ENCODE data around the gene ANKRD40. TPM values are rescaled to one million over a fixed set of nuclear protein-coding genes. Genes with fewer than 3 reads are reported as not detected.

Gene ANKRD40
- total RNA-seq, 1 experiment from 2014 or later = 45.3 TPM

GRCh38 chr17:50710650-50711049 is 2.9 kb upstream of the ANKRD40 start:
- DNase-seq (ENCODE audit: low spot score) (no peak), ATAC-seq (no peak)
- peaks cover 29% of the 10 kb centered on the region for H3K4me1 Mint-ChIP-seq
- H3K27me3 Mint-ChIP-seq (ENCODE audit: low read depth) = no peaks in the 10 kb centered on the region
- ChIA-PET CTCF (no interaction called here), POLR2A (no interaction called here)
- peak overlapping the region; percentile 82; the same call in 1 of the 2 replicates for H3K27ac Mint-ChIP-seq
- H3K9me3 Mint-ChIP-seq = no peaks in the 10 kb centered on the region
- H3K36me3 Mint-ChIP-seq = no peaks in the 10 kb centered on the region
- TF ChIP-seq E2F5 (CRISPR knock-in tag; IDR thresholded peaks at IDR 0.05) = no peak
- TF ChIP-seq ZNF425 (CRISPR knock-in tag; conservative IDR thresholded peaks at IDR 0.05) = no peak
- TF ChIP-seq ZBTB21 (CRISPR knock-in tag; IDR thresholded peaks at IDR 0.05; ENCODE audit: borderline replicate concordance) = no peak
- no peak for TF ChIP-seq SP1 (CRISPR knock-in tag; conservative IDR thresholded peaks at IDR 0.05)
- no peak for TF ChIP-seq ERG (CRISPR knock-in tag; IDR thresholded peaks at IDR 0.05)
- H3K4me3 Mint-ChIP-seq = no peak overlapping the region

- no peak for DNase-seq (ENCODE audit: low spot score)
- peak overlapping the region; percentile 43 for H3K27ac Mint-ChIP-seq
- H3K4me3 Mint-ChIP-seq = no peak overlapping the region
- no peaks in the 10 kb centered on the region for H3K27me3 Mint-ChIP-seq (ENCODE audit: low read depth)
- no peak for ATAC-seq
- ChIA-PET POLR2A (no interaction called here), CTCF (no interaction called here)
- H3K4me1 Mint-ChIP-seq = peaks cover 29% of the 10 kb centered on the region
- no peaks in the 10 kb centered on the region for H3K9me3 Mint-ChIP-seq
- TF ChIP-seq JUN (CRISPR knock-in tag; IDR thresholded peaks at IDR 0.05) = no peak
- TF ChIP-seq PRRX2 (CRISPR knock-in tag; IDR thresholded peaks at IDR 0.05) = no peak
- TF ChIP-seq ZNF138 (CRISPR knock-in tag; conservative IDR thresholded peaks at IDR 0.05) = no peak
- no peak for TF ChIP-seq PREB (CRISPR knock-in tag; IDR thresholded peaks at IDR 0.05; ENCODE audit: borderline replicate concordance)
- no peak for TF ChIP-seq ATF2 (CRISPR knock-in tag; IDR thresholded peaks at IDR 0.05; ENCODE audit: borderline replicate concordance, low read depth)
- no peak for TF ChIP-seq ZNF263 (CRISPR knock-in tag; IDR thresholded peaks at IDR 0.05; ENCODE audit: low read depth)
- no peak for TF ChIP-seq TCF7 (CRISPR knock-in tag; IDR thresholded peaks at IDR 0.05; ENCODE audit: low read depth)
- TF ChIP-seq HMGXB4 (CRISPR knock-in tag; IDR thresholded peaks at IDR 0.05) = no peak
- TF ChIP-seq CREB1 (CRISPR knock-in tag; IDR thresholded peaks at IDR 0.05) = no peak
- TF ChIP-seq NR2C2 (CRISPR knock-in tag; IDR thresholded peaks at IDR 0.05) = no peak
- TF ChIP-seq CDX4 (CRISPR knock-in tag; IDR thresholded peaks at IDR 0.05; ENCODE audit: borderline replicate concordance) = no peak
- TF ChIP-seq ZBTB21 (CRISPR knock-in tag; IDR thresholded peaks at IDR 0.05; ENCODE audit: borderline replicate concordance) = no peak
- no peak for TF ChIP-seq ZNF425 (CRISPR knock-in tag; conservative IDR thresholded peaks at IDR 0.05)
- TF ChIP-seq MYBL2 (CRISPR knock-in tag; IDR thresholded peaks at IDR 0.05) = no peak
- TF ChIP-seq FOXP1 (CRISPR knock-in tag; IDR thresholded peaks at IDR 0.05; ENCODE audit: borderline replicate concordance) = no peak
- TF ChIP-seq E2F5 (CRISPR knock-in tag; IDR thresholded peaks at IDR 0.05) = no peak
- TF ChIP-seq SP1 (CRISPR knock-in tag; conservative IDR thresholded peaks at IDR 0.05) = no peak
- TF ChIP-seq IRF1 (CRISPR knock-in tag; IDR thresholded peaks at IDR 0.05) = no peak
- TF ChIP-seq ZNF121 (CRISPR knock-in tag; IDR thresholded peaks at IDR 0.05) = no peak
- peaks cover 4% of the 10 kb centered on the region; the same call in 1 of the 2 replicates for H3K36me3 Mint-ChIP-seq
Observed at GRCh38 chr17:50710025-50710424, 2.3 kb upstream of the ANKRD40 start.
